IMR-90 (cell line): ENCODE measurements around the gene DIPK1A. TPM values are rescaled to one million over a fixed set of nuclear protein-coding genes. Genes with fewer than 3 reads are reported as not detected.

Experiments used
- ATAC-seq: fragments of 200-7000 bp; cut with Tn5 transposase; 2 replicates; pipeline ENCODE4 v1.9.1; 2020; ENCODE audit warnings: low read depth, mild to moderate bottlenecking, moderate library complexity
- BruUV-seq: library from RNA; stranded (reverse); fragments of 400-500 nt; replicated peaks from 2 replicates; lab custom pipeline; 2021; lab: Mats Ljungman, UMichigan
- CTCF ChIA-PET: fragments of 300-600 bp; formaldehyde crosslinking; extraction: SDS; loops from one replicate; lab custom pipeline; 2021; ENCODE audit warnings: antibody characterized with exemption; lab: Yijun Ruan, JAX
- POLR2A ChIA-PET: fragments of 300-600 bp; sonication (Branson Sonifier 250); formaldehyde crosslinking; loops from one replicate; lab custom pipeline; 2022; ENCODE audit warnings: antibody characterized with exemption; ENCODE audit not compliant: unreplicated experiment; lab: Charles Lee
- DNase-seq: peaks from one replicate; pipeline ENCODE4 v3.0.0; 2013
- H2AFZ ChIP-seq: replicated peaks from 2 replicates; pipeline ENCODE3; 2013; ENCODE audit warnings: low read length, mild to moderate bottlenecking; ENCODE audit not compliant: poor library complexity
- H2AK5ac ChIP-seq: 2 replicates; pipeline ENCODE4 v1.6.1; 2013; ENCODE audit warnings: low read depth, low read length, inconsistent platforms
- H2AK9ac ChIP-seq: replicated peaks from 2 replicates; pipeline ENCODE3; 2013; ENCODE audit warnings: mild to moderate bottlenecking, low read depth, low read length, moderate library complexity; ENCODE audit not compliant: poor library complexity
- H2BK120ac ChIP-seq: 2 replicates; pipeline ENCODE4 v1.6.1; 2013; ENCODE audit warnings: low read depth, low read length, inconsistent platforms
- H2BK15ac ChIP-seq: 3 replicates; pipeline ENCODE4 v1.6.1; 2013; ENCODE audit warnings: low read depth, low read length, inconsistent platforms
- H2BK20ac ChIP-seq: 2 replicates; pipeline ENCODE4 v1.6.1; 2013; ENCODE audit warnings: low read depth, mild to moderate bottlenecking, inconsistent platforms, low read length, moderate library complexity
- H2BK5ac ChIP-seq: 2 replicates; pipeline ENCODE4 v1.6.1; 2013; ENCODE audit warnings: mild to moderate bottlenecking, low read depth, low read length, inconsistent platforms; ENCODE audit not compliant: poor library complexity, severe bottlenecking
- H3K14ac ChIP-seq: replicated peaks from 2 replicates; pipeline ENCODE4 v1.6.1; 2013; ENCODE audit warnings: low read depth, low read length, inconsistent platforms
- H3K18ac ChIP-seq: 2 replicates; pipeline ENCODE4 v1.6.1; 2013; ENCODE audit warnings: low read depth, low read length, control low read depth
- H3K23ac ChIP-seq: 2 replicates; pipeline ENCODE4 v1.6.1; 2013; ENCODE audit warnings: low read depth, low read length, inconsistent platforms
- H3K27ac ChIP-seq: 2 replicates; pipeline ENCODE4 v1.5.1; 2013; ENCODE audit warnings: mild to moderate bottlenecking, control low read depth, low read length; ENCODE audit not compliant: insufficient read depth
- H3K27me3 ChIP-seq: 2 replicates; pipeline ENCODE4 v1.6.1; 2013; ENCODE audit warnings: low read length; ENCODE audit not compliant: control insufficient read depth, insufficient read depth
- H3K36me3 ChIP-seq: 2 replicates; pipeline ENCODE4 v1.6.1; 2013; ENCODE audit warnings: low read length, mixed read lengths; ENCODE audit not compliant: control insufficient read depth, insufficient read depth
- H3K4ac ChIP-seq: 2 replicates; pipeline ENCODE4 v1.6.1; 2013; ENCODE audit warnings: low read depth, low read length, inconsistent platforms
- H3K4me1 ChIP-seq: 2 replicates; pipeline ENCODE4 v1.6.1; 2013; ENCODE audit warnings: low read length, mixed read lengths; ENCODE audit not compliant: control insufficient read depth, insufficient read depth
- H3K4me2 ChIP-seq: 2 replicates; pipeline ENCODE4 v1.6.1; 2013; ENCODE audit warnings: low read depth, mild to moderate bottlenecking, control low read depth, low read length, moderate library complexity
- H3K4me3 ChIP-seq: 2 replicates; pipeline ENCODE4 v1.5.1; 2013; ENCODE audit warnings: low read depth, mild to moderate bottlenecking, control low read depth, low read length, moderate library complexity; ENCODE audit not compliant: insufficient read depth
- H3K56ac ChIP-seq: 2 replicates; pipeline ENCODE4 v1.6.1; 2013; ENCODE audit warnings: low read length, inconsistent platforms; ENCODE audit not compliant: insufficient read depth; ENCODE audit errors: extremely low read depth
- H3K79me1 ChIP-seq, 2 experiments: 2 replicates each; pipeline ENCODE4 v1.6.1; 2013; ENCODE audit warnings: low read length in 2 of 2, inconsistent platforms in 1 of 2, low read depth in 1 of 2
- H3K9ac ChIP-seq: 2 replicates; pipeline ENCODE4 v1.6.1; 2013; ENCODE audit warnings: low read depth, low read length, control low read depth
- H3K9me1 ChIP-seq: 2 replicates; pipeline ENCODE4 v1.6.1; 2013; ENCODE audit warnings: low read length, inconsistent platforms; ENCODE audit not compliant: insufficient read depth
- H3K9me3 ChIP-seq: 2 replicates; pipeline ENCODE4 v1.6.1; 2013; ENCODE audit warnings: low read length; ENCODE audit not compliant: control insufficient read depth, insufficient read depth
- H4K20me1 ChIP-seq: 2 replicates; pipeline ENCODE4 v1.6.1; 2013; ENCODE audit warnings: low read length, inconsistent platforms; ENCODE audit not compliant: insufficient read depth
- H4K5ac ChIP-seq: 2 replicates; pipeline ENCODE4 v1.6.1; 2013; ENCODE audit warnings: mild to moderate bottlenecking, low read depth, low read length, control low read depth
- H4K8ac ChIP-seq, 2 experiments: 2 replicates each; pipeline ENCODE4 v1.6.1; 2013; ENCODE audit warnings: low read depth in 2 of 2, low read length in 2 of 2, control low read depth in 1 of 2, inconsistent platforms in 1 of 2
- H4K91ac ChIP-seq: 2 replicates; pipeline ENCODE4 v1.6.1; 2013; ENCODE audit warnings: low read depth, low read length, inconsistent platforms; ENCODE audit not compliant: insufficient read depth
- CTCF ChIP-seq: conservative IDR thresholded peaks from 2 replicates; pipeline ENCODE4 v1.5.1; 2012; ENCODE audit warnings: mild to moderate bottlenecking, low read depth, low read length, improper control_type of control experiment
- ELK1 ChIP-seq: fragments of 150-350 bp; IDR thresholded peaks from 2 replicates; pipeline ENCODE4 v1.6.1; 2016; ENCODE audit warnings: low read depth, mild to moderate bottlenecking, low read length, moderate library complexity, borderline replicate concordance
- FOS ChIP-seq: fragments of 150-350 bp; IDR thresholded peaks from 2 replicates; pipeline ENCODE4 v1.6.1; 2016; ENCODE audit warnings: low read depth, low read length
- MAFK ChIP-seq: IDR thresholded peaks from 2 replicates; pipeline ENCODE4 v1.6.1; 2012; ENCODE audit warnings: low read depth, low read length, improper control_type of control experiment
- MAZ ChIP-seq: IDR thresholded peaks from 2 replicates; pipeline ENCODE4 v1.6.1; 2012; ENCODE audit warnings: low read depth, mild to moderate bottlenecking, low read length, improper control_type of control experiment, moderate library complexity, borderline replicate concordance
- MXI1 ChIP-seq: IDR thresholded peaks from 2 replicates; pipeline ENCODE4 v1.6.1; 2012; ENCODE audit warnings: low read depth, mild to moderate bottlenecking, low read length, moderate library complexity, borderline replicate concordance
- NFE2L2 ChIP-seq: fragments of 150-350 bp; IDR thresholded peaks from 2 replicates; pipeline ENCODE4 v1.6.1; 2016; ENCODE audit warnings: low read depth, mild to moderate bottlenecking, low read length
- POLR2A ChIP-seq: IDR thresholded peaks from 2 replicates; pipeline ENCODE4 v1.6.1; 2012; ENCODE audit warnings: mild to moderate bottlenecking, low read depth, low read length
- RAD21 ChIP-seq: IDR thresholded peaks from 2 replicates; pipeline ENCODE4 v1.6.1; 2012; ENCODE audit warnings: low read length, improper control_type of control experiment
- SMC3 ChIP-seq: fragments of 150-350 bp; IDR thresholded peaks from 2 replicates; pipeline ENCODE4 v1.6.1; 2016; ENCODE audit warnings: low read depth, mild to moderate bottlenecking, antibody characterized with exemption, low read length, moderate library complexity
- USF2 ChIP-seq: fragments of 150-350 bp; IDR thresholded peaks from 2 replicates; pipeline ENCODE4 v1.6.1; 2017; ENCODE audit warnings: mild to moderate bottlenecking, antibody characterized with exemption, low read length, low read depth
- WGBS, 2 experiments: methylation state at CpG; one replicate each; pipeline versions ENCODE4 v1.1.5 to v1.1.7; 2013; ENCODE audit warnings: missing lambda C conversion rate in 2 of 2; ENCODE audit not compliant: insufficient read length in 1 of 2; ENCODE audit errors: extremely low coverage in 2 of 2; 5-methylcytosine and 5-hydroxymethylcytosine counted together
- dilution Hi-C: fragments of 300-500 bp; cut with HindIII; formaldehyde crosslinking; loops from one replicate; pipeline ENCODE4 v1.14.3; 2018; ENCODE audit warnings: low sequenced_read_pairs; ENCODE audit not compliant: unreplicated experiment
- in situ Hi-C: fragments of 300-500 bp; cut with MboI; formaldehyde crosslinking; loops from 3 replicates; pipeline ENCODE4 v1.14.3; 2019; ENCODE audit warnings: low sequenced_read_pairs, inconsistent platforms, mixed read lengths
- intact Hi-C: fragments of 100-400 bp; cut with micrococcal nuclease; formaldehyde crosslinking; loops from 2 replicates; pipeline ENCODE4 v1.10.0; 2022
- polyA plus RNA-seq, 3 experiments: library from polyadenylated mRNA; depleted of rRNA; stranded (reverse); fragments of >200 nt; gene quantifications; 2 replicates each; pipeline ENCODE4 v1.2.3, GENCODE V29; 2012; ENCODE audit warnings: low replicate concordance in 1 of 3
- total RNA-seq: library from RNA; depleted of rRNA; stranded (reverse); fragments of >200 nt; gene quantifications from 2 replicates; pipeline ENCODE4 v1.2.3, GENCODE V29; 2012

Gene DIPK1A
- total and polyA plus RNA-seq, 2 of the 4 experiments (the other 2 are of a cell fraction): 4.7 to 5.7 TPM

- Histone ChIP-seq H3K79me1 (no peaks in the 10 kb centered on the region), H4K5ac (no peak overlapping the region), H3K4ac (no peak overlapping the region), H4K20me1 (no peaks in the 10 kb centered on the region), H3K4me3 (no peak overlapping the region), H3K9ac (no peak overlapping the region), H3K27ac (no peak overlapping the region), H3K18ac (no peak overlapping the region), H3K9me3 (no peaks in the 10 kb centered on the region), H2AFZ (no peak overlapping the region), H2AK5ac (no peak overlapping the region), H3K27me3 (peaks cover 20% of the 10 kb centered on the region), H2BK15ac (no peak overlapping the region), H3K4me1 (no peaks in the 10 kb centered on the region), H4K91ac (no peak overlapping the region), H3K14ac (no peak overlapping the region), H2BK20ac (no peak overlapping the region), H4K8ac (no peak overlapping the region), H2BK120ac (no peak overlapping the region), H3K56ac (no peak overlapping the region), H3K9me1 (no peaks in the 10 kb centered on the region), H3K4me2 (no peak overlapping the region), H3K23ac (no peak overlapping the region), H2AK9ac (no peak overlapping the region), H3K36me3 (no peaks in the 10 kb centered on the region), H2BK5ac (no peak overlapping the region)
- in situ Hi-C loops: loop anchor here (25.0 kb wide), 1 partner anchor 858 kb away; no protein-coding TSS in a partner anchor
- intact Hi-C loops: no loop called here
- no peak for ATAC-seq
- TF ChIP-seq ELK1: no peak
- no peak for TF ChIP-seq NFE2L2
- no peak for TF ChIP-seq SMC3
- TF ChIP-seq POLR2A: no peak
- no peak for TF ChIP-seq FOS
- TF ChIP-seq RAD21: no peak
- no peak for TF ChIP-seq CTCF
- no peak for TF ChIP-seq MXI1
- no peak for TF ChIP-seq MAZ
- TF ChIP-seq MAFK: no peak
- TF ChIP-seq USF2: no peak
- BruUV-seq: no TSS peak
- dilution Hi-C loops: no loop called here
- CTCF ChIA-PET: no interaction called here
- WGBS, 2 experiments: 60% methylated on average over 1 of the region's 5 CpGs; no CpG with 5 or more reads in 1 of the 2 experiments
- POLR2A ChIA-PET: interaction anchor here (0.7 kb wide), 1 partner anchor 15 kb away, joined by 3 read pairs; no protein-coding TSS in a partner anchor
- DNase-seq: no peak
Measured at GRCh38 chr1:93004566-93005251, 43.4 kb upstream of the DIPK1A start.
